Transverse colon (tissue), 4 donors: ENCODE results near the gene DNAJB13.

Experiments
- CTCF ChIP-seq, 5 experiments: fragments of 200-600 bp in 3 of 5; fragments of 450-650 bp in 2 of 5; sonication (generic) in 3 of 5; IDR thresholded peaks; 1 replicate in 2 of 5; 2 replicates in 3 of 5; pipeline ENCODE4 v1.5.1; 2016 to 2017; ENCODE audit warnings: antibody characterized with exemption in 5 of 5, inconsistent platforms in 3 of 5, mild to moderate bottlenecking in 2 of 5, moderate library complexity in 1 of 5
- POLR2A ChIP-seq: fragments of 450-650 bp; IDR thresholded peaks from one replicate; pipeline ENCODE4 v1.6.1; 2016; ENCODE audit warnings: antibody characterized with exemption, mild to moderate bottlenecking, moderate library complexity
- POLR2AphosphoS5 ChIP-seq, 3 donors: sonication (generic); formaldehyde crosslinking; IDR thresholded peaks; one replicate each; pipeline ENCODE4 v1.6.1; 2016; ENCODE audit warnings: antibody characterized with exemption in 3 of 3

DNA sequence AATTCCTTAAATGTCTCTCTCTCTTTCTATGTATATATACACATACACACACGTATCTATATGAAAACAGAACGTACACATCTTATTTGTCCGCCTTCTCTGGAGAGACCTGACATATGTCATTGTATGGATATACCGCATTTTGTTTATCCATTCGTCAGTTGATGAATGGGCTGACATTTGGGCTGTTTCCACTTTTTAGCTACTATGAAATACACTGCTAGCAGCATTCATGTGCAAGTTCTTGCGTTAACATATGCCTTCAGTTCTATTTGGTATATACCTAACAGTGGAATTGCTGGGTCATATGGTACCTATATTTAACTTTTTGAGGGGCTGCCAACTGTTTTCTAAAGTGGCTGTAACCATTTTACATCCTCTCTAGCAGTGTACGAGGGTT is 18.0 kb upstream of the DNAJB13 start:
- TF ChIP-seq CTCF (IDR thresholded peaks at IDR 0.05) (no peak), POLR2AphosphoS5 (IDR thresholded peaks at IDR 0.05) (no peak), POLR2A (no peak)
